Amniotic stem cell (primary cell): ENCODE results near the gene OR6M1.

Experiments
- DNase-seq: peaks from one replicate; lab custom pipeline; 2025; lab: John Stamatoyannopoulos, UW

The OR6M1 gene

DNA sequence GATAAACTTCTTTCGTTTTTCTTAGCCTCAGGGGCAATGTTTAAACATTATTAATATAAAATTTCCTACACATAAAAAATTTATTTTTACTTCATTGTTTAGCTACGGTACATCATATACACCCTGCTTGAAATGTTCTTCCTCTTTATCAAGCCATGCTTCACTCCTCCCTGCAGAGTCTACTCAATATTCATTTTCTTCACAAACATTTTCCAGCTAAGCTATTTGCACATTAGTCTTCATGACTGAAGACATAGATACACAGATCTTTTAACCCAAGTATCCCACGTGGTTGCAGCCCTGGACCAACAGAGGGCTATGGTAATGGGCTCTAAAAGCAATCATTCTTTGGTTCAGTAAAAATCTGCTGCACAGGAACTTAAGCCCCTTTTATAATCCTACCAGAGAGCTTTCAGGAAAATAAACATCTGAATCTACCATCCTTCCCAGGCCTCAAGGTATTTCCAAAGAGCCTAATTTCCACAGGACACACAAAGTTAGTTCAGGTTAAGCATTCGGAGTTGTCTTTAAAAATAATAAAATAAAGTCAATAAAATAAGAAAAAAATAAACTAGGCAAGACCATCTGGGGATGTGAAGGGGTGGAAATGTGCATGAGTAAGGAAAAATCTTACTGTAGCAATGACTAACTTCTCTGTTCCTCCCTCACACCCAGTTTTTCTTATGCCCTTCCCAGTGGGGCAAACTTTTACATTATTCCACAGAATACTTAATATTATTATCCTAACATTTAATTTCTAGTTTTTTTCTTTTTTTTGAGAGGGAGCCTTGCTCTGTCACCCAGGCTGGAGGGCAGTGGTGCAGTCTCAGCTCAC, 30.2 kb downstream of the OR6M1 start:
- DNase-seq: no peak

DNA sequence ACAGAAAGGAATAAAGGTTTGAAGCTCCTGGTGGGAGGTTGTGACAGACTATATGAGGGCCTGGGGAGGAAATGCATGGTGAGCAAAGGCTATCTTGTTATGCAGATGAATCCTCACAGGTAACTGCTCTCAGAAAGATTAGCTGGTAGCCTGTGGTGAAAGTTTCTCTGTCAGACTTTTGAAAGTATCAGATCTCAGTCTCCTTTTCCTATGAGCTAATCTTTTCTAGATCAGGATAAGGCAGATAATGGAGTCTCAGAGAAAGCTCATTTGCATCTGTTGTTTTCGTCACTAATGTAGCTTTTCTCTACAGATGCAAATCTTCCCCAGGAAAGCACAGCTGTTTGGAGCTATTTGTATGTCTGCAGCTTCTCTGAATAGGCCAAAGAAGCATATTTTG, 30.9 kb downstream of the OR6M1 start:
- no peak for DNase-seq

DNA sequence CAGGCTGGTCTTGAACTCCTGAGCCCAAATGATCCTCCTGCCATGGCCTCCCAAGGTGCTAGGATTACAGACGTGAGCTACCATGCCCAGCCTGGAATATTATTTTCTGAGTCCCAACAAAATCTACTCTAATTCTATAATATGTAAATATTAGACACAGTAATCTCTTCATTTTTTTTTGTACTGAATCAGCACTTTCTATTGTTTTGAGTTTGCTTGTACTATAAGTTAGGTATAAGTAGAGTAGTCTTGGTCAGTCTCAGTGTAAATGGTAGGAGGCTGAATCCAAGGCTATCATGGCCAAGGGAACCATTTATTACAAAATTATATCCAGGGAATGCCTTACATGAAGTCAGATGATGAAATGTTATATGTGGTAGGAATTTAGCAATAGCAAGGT, 32.2 kb downstream of the OR6M1 start:
- DNase-seq: no peak

DNA sequence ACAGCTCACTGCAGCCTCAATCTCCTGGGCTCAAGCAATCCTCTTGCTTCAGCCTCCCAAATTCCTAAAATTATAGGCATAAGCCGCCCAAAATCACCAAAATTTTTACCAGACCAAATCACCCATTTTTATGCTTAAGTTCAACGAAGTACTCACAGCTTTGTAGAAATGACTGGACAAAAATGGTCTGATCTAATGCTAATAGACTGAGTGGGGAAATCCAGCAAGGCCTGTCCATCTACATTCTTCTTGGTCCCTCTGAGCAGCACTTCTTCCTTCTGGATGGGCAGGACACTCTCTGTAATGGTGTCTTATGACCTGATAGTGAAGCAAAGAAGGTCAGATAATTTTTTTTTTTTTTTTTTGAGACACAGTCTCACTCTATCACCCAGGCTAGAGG, 33.1 kb downstream of the OR6M1 start:
- no peak for DNase-seq

DNA sequence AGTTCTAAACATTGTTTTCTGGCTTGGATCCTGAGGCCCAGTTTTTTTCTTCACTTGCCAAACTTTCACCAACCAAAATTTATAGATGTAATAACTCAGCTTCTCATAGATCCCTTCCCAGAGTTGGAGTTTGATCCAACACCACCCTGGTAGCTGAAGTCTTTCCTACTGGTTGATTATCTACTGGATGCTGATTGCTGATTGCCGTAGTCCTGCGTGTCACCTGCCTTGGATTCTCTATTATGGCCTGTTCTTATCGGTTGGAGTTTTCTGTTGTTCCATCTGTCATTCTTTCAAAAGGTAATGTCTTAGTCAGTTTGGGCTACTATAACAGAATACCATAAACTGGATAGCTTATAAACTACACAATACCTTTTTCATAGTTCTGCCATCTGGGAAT, 34.5 kb downstream of the OR6M1 start:
- no peak for DNase-seq

DNA sequence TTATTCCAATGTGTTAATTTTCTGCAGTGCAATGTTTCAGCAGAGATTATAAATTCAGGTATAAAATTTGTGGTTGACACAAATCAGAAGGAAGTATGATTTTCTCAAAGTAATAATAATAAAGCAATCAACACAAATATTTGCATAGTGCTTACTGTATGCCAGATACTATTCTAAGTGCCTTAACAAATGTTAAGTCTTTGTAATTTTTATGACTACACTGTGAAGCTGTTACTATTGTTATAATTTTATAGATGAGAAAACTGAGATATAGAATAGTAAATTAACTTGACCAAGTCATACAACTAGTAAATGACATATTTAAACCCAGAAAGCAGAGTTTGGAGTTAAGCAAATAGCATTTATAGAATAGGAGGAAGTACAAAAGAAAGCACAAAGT, 35.4 kb downstream of the OR6M1 start:
- no peak for DNase-seq

DNA sequence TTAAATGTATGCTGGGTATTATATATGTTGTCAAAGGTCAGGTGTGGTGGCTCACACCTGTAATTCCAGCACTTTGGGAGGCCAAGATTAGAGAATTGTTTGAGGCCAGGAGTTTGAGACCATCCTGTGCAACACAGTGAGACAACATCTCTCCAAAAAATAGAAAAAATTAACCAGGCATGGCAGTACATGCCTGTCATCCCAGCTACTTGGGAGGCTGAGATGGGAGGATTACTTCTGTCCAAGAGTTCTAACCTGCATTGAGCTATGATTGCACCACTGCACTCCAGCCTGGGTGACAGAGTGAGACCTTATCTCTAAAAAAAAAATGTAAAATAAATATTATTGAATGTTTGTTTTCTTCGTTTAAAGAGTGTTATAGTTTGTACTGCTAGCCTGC, 40.5 kb downstream of the OR6M1 start:
- no peak for DNase-seq

DNA sequence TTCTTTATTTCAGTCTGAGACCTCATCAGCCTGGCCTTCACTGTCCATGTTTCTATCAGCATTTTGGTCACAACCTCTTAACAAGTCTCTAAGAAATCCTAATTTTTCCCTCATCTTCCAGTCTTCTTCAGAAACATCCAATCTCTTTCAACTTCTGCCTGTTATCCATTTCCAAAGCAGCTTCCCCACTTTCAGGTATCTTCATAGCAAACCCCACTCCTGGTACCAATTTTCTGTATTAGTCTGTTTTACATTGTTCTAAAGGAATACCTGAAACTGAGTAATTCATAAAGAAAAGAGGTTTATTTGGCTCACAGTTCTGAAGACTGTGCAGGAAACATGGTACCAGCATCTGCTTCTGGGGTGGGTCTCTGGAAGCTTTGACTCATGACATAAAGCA, 43.7 kb downstream of the OR6M1 start:
- DNase-seq: no peak

DNA sequence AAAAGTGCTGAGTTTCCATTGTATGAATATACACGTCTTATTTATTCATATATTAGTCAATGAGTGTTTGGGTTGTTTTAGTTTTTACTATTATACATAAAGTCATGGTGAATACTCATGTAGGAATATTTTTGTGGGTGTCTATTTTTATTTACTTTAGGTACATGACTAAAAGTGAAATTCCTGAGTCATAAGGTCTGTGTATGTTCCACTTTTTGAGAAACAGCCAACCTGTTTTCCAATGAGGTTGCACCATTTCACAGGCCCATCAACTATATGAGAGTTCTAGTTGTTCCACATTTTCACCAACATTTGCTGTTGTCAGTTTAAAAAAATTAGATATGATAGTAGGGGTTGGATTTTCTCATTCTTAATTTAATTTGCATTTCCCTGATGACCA, 45.3 kb downstream of the OR6M1 start:
- DNase-seq: no peak

DNA sequence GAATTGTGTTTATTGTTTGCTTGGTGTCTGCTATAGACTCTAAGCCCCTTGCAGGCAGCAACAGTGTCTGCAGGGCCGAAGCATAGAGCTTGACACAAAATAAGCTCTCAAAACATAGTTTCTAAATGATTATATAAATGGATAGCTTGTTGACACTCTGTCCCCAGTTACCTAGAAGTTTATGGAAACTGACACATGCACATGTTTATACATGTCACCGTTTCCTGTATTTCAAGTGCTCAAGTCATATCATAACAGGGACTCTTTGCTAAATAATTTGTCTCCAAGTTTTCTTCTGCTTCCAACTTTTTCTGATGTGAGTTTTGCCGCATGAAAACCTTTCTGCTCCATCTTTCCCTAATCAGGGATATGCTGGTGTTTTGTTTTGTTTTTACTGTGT, 48.2 kb downstream of the OR6M1 start:
- DNase-seq: no peak

DNA sequence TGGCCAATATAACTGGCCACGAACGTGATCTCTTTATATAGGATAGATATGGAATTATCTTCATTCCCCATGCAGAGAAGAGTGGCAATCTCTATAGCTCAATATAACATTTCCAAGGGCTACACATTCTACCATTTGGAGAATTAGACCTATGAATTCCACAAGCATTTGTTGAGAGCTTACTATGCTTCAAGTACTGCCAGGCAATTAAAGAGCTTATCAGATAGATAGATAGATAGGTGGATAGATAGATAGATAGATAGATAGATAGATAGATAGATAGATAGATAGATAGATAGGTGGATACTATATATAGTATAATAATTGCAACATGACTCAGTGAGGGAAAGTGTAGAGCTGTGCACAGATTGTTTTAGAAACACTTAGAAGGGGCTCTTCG, 50.3 kb downstream of the OR6M1 start:
- no peak for DNase-seq
